OCI-LY3 (cell line): ENCODE measurements around the gene NDUFV1.

Experiments used
- H2AFZ ChIP-seq: fragments of 200-600, 300-600 bp; shearing (Covaris generic); 2 replicates; pipeline ENCODE4 v1.6.0; 2014; ENCODE audit warnings: antibody characterized with exemption, low read depth, low read length
- H3K27ac ChIP-seq: fragments of 200-600, 300-600 bp; sonication (generic); 2 replicates; pipeline ENCODE4 v1.5.1; 2014; ENCODE audit warnings: mild to moderate bottlenecking, low read length, moderate library complexity, mixed read lengths
- H3K27me3 ChIP-seq: fragments of 200-600, 300-600 bp; sonication (generic); 2 replicates; pipeline ENCODE4 v1.6.1; 2014; ENCODE audit warnings: low read depth, low read length, mixed read lengths
- H3K36me3 ChIP-seq: fragments of 200-600, 300-600 bp; sonication (generic); replicated peaks from 2 replicates; pipeline ENCODE3; 2014; ENCODE audit warnings: low read depth, low read length, mixed read lengths
- H3K4me1 ChIP-seq: fragments of 300-600, 200-600 bp; sonication (generic); 2 replicates; pipeline ENCODE4 v1.6.1; 2014; ENCODE audit warnings: low read length, mixed read lengths
- H3K4me2 ChIP-seq: fragments of 200-600, 300-600 bp; sonication (generic); 2 replicates; pipeline ENCODE4 v1.6.1; 2014; ENCODE audit warnings: low read length, mixed read lengths
- H3K4me3 ChIP-seq: fragments of 300-600, 200-600 bp; sonication (generic); 2 replicates; pipeline ENCODE4 v1.5.1; 2014; ENCODE audit warnings: antibody characterized with exemption, mild to moderate bottlenecking, low read length, moderate library complexity
- H3K79me2 ChIP-seq: fragments of 300-600, 200-600 bp; shearing (Covaris generic); 2 replicates; pipeline ENCODE4 v1.6.1; 2014; ENCODE audit warnings: mild to moderate bottlenecking, low read length, mixed read lengths
- H3K9ac ChIP-seq: fragments of 300-600, 200-600 bp; shearing (Covaris generic); 2 replicates; pipeline ENCODE4 v1.6.0; 2014; ENCODE audit warnings: mild to moderate bottlenecking, low read length, moderate library complexity
- H3K9me3 ChIP-seq: fragments of 200-600, 300-600 bp; shearing (Covaris generic); 2 replicates; pipeline ENCODE4 v1.6.1; 2014; ENCODE audit warnings: low read length, mixed read lengths; ENCODE audit not compliant: insufficient read depth
- H4K20me1 ChIP-seq: fragments of 200-600, 300-600 bp; sonication (generic); 2 replicates; pipeline ENCODE4 v1.6.1; 2016; ENCODE audit warnings: low read length, mixed read lengths; ENCODE audit not compliant: insufficient read depth
- EZH2phosphoT487 ChIP-seq: fragments of 200-600 bp; shearing (Covaris generic); IDR thresholded peaks from 2 replicates; pipeline ENCODE4 v1.6.1; 2018; ENCODE audit warnings: antibody characterized with exemption, mixed run types, low read depth
- TF ChIP-seq, protein P1 (sequence below): fragments of 200-600, 300-600 bp; sonication (generic); IDR thresholded peaks from 2 replicates; pipeline ENCODE4 v1.5.1; 2014; ENCODE audit warnings: antibody characterized with exemption, low read length, low read depth

NDUFV1 gene

DNA sequence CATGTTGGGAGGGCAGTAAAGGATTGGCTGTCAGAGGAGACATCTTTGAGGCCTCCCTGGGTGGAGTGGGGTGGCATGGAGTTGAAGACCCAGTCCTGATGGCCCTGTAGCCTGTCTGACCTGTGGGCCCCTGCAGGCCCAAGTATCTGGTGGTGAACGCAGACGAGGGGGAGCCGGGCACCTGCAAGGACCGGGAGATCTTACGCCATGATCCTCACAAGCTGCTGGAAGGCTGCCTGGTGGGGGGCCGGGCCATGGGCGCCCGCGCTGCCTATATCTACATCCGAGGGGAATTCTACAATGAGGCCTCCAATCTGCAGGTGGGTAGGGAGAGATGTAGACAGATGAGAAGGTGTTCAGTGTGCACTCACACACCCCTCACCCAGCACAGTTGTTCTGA lies 2.6 kb downstream of the NDUFV1 start:
- Histone ChIP-seq H3K4me2 (no peak overlapping the region), H2AFZ (no peak overlapping the region), H3K27ac (no peak overlapping the region), H3K9me3 (no peaks in the 10 kb centered on the region), H3K27me3 (no peaks in the 10 kb centered on the region), H3K79me2 (peaks cover 17% of the 10 kb centered on the region), H3K36me3 (peaks cover 20% of the 10 kb centered on the region), H4K20me1 (no peaks in the 10 kb centered on the region), H3K4me3 (no peak overlapping the region), H3K4me1 (peaks cover 28% of the 10 kb centered on the region), H3K9ac (no peak overlapping the region)
- TF ChIP-seq, protein P1, sequence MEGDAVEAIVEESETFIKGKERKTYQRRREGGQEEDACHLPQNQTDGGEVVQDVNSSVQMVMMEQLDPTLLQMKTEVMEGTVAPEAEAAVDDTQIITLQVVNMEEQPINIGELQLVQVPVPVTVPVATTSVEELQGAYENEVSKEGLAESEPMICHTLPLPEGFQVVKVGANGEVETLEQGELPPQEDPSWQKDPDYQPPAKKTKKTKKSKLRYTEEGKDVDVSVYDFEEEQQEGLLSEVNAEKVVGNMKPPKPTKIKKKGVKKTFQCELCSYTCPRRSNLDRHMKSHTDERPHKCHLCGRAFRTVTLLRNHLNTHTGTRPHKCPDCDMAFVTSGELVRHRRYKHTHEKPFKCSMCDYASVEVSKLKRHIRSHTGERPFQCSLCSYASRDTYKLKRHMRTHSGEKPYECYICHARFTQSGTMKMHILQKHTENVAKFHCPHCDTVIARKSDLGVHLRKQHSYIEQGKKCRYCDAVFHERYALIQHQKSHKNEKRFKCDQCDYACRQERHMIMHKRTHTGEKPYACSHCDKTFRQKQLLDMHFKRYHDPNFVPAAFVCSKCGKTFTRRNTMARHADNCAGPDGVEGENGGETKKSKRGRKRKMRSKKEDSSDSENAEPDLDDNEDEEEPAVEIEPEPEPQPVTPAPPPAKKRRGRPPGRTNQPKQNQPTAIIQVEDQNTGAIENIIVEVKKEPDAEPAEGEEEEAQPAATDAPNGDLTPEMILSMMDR = no peak
- TF ChIP-seq EZH2phosphoT487 = no peak

DNA sequence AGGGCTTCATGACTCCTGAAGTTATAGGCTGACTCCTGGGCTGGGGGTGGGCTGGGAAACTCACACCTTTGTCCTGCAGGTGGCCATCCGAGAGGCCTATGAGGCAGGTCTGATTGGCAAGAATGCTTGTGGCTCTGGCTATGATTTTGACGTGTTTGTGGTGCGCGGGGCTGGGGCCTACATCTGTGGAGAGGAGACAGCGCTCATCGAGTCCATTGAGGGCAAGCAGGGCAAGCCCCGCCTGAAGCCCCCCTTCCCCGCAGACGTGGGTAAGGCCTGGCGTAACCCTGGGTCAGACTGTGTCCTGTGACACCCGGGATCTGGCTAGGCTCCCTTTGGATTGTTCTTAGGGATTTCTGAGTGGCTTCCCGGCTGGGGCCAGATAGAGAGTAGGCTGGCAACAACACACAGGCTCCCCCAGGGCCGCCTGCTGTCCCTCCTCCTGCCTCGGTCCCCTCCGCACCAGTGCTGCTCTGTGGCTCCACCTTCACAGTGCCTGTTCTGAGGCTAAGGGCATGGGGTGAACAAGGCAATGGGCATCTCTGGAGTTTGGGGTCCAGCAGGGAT lies 3.6 kb downstream of the NDUFV1 start:
- no peak overlapping the region for H2AFZ ChIP-seq
- H3K27me3 ChIP-seq = no peaks in the 10 kb centered on the region
- no peaks in the 10 kb centered on the region for H3K9me3 ChIP-seq
- peaks cover 38% of the 10 kb centered on the region for H3K4me1 ChIP-seq
- H3K36me3 ChIP-seq = peaks cover 20% of the 10 kb centered on the region
- H3K27ac ChIP-seq = no peak overlapping the region
- no peaks in the 10 kb centered on the region for H4K20me1 ChIP-seq
- no peak for TF ChIP-seq EZH2phosphoT487
- TF ChIP-seq, protein P1 = no peak
- no peak overlapping the region for H3K9ac ChIP-seq
- H3K79me2 ChIP-seq = peaks cover 17% of the 10 kb centered on the region
- H3K4me2 ChIP-seq = no peak overlapping the region
- no peak overlapping the region for H3K4me3 ChIP-seq

DNA sequence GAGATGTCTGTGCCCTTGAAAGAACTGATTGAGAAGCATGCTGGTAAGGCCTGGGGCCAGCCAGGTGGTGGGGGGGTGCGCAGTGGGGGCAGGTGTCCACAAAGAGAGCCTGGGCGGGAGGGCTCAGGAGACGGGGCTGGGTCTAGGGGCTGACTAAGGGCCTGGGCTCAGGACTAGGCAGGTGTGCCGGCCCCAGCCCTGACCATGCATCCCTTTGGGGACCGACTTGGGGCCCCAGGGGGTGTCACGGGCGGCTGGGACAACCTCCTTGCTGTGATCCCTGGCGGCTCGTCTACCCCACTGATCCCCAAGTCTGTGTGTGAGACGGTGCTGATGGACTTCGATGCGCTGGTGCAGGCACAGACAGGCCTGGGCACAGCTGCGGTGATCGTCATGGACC lies 4.4 kb downstream of the NDUFV1 start:
- H3K36me3 ChIP-seq = peaks cover 20% of the 10 kb centered on the region
- no peaks in the 10 kb centered on the region for H3K27me3 ChIP-seq
- H3K9me3 ChIP-seq = no peaks in the 10 kb centered on the region
- H4K20me1 ChIP-seq = no peaks in the 10 kb centered on the region
- no peak overlapping the region for H2AFZ ChIP-seq
- no peak overlapping the region for H3K4me2 ChIP-seq
- H3K27ac ChIP-seq = no peak overlapping the region
- TF ChIP-seq EZH2phosphoT487 = no peak
- TF ChIP-seq, protein P1 = no peak
- H3K79me2 ChIP-seq = peaks cover 17% of the 10 kb centered on the region
- H3K4me1 ChIP-seq = peaks cover 33% of the 10 kb centered on the region
- no peak overlapping the region for H3K4me3 ChIP-seq
- no peak overlapping the region for H3K9ac ChIP-seq

- TF ChIP-seq, protein P1 = no peak
- no peak for TF ChIP-seq EZH2phosphoT487
- no peak overlapping the region for H3K4me2 ChIP-seq
- no peak overlapping the region for H3K9ac ChIP-seq
- no peaks in the 10 kb centered on the region for H3K27me3 ChIP-seq
- H3K4me1 ChIP-seq = peaks cover 31% of the 10 kb centered on the region
- H3K27ac ChIP-seq = no peak overlapping the region
- no peaks in the 10 kb centered on the region for H4K20me1 ChIP-seq
- H3K9me3 ChIP-seq = no peaks in the 10 kb centered on the region
- peaks cover 15% of the 10 kb centered on the region for H3K79me2 ChIP-seq
- H3K36me3 ChIP-seq = peaks cover 20% of the 10 kb centered on the region
- no peak overlapping the region for H2AFZ ChIP-seq
- no peak overlapping the region for H3K4me3 ChIP-seq
Measured at GRCh38 chr11:67611704-67612587, 5.2 kb downstream of the NDUFV1 start.
